Astrocyte of the hippocampus (primary cell): ENCODE measurements around the gene NGEF.
"Not testable (repeated sequence)": the region's sequence is repeated elsewhere in the genome, so short reads cannot be mapped to it uniquely, and the experiment has no call there.

Source experiments
- DNase-seq: peaks from one replicate; pipeline ENCODE4 v3.0.0; 2011; ENCODE audit warnings: low read depth, low spot score

The NGEF gene

DNA sequence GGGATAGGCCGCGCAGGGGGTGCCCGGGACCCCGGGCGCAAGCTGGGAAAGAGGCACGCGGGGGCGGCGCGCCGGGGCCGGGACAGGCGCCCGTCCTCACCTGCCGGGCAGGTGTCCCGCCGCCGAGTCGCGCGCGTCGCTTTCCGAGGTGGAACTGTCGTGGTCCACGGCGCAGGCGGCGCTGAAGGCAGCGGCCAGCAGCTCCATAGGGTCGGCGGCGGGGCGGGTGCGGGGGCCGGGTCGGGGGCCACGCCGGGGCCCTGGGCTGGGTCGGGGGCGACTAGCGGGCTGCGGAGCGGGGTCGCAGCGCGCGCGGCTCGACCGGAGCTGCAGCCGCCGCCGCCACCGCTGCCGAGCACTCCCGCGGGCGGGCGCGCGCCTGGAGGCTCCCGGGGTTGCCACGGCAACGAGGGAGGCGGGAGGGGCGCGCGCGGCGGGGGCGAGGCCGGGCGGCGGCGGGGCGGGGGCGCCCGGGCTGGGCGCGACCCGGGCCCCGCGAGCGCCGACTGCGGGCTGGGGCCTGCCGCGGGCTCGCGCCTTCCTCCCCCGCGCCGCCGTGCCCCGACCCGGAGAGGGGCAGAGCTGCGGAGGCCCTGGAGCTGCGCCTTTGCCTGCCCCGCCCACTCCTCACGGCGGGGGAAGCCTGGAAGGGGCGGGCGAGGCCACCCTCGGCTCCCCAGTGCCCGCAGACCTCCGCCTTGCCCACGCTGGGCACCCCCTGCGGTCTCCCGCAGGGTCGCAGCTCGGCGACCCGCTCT, 85.1 kb downstream of the NGEF start:
- DNase-seq = peak; percentile 39

GRCh38 chr2:232927032-232927792, 85.8 kb downstream of the NGEF start:
- DNase-seq = peak; percentile 29

- peak; percentile 10 for DNase-seq
These were observed 86.6 kb downstream of the NGEF start for GRCh38 chr2:232926431-232926939.

DNA sequence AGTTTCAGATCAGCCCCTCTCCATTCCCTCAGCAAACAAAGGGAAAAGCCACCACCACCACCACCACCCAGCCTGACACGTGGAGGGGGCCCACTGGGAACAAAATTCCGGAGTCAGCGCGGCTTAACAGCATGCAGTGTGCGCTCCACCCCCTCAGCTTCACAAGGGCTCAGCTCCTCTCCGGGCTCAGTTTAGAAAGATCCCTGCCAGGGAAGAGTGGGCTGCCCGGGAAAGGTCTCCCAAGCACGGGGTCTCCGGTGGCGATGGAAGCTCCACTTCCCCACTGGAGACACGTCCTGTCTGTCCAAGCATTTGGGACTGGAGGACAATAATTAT, 87.3 kb downstream of the NGEF start:
- DNase-seq = no peak

DNA sequence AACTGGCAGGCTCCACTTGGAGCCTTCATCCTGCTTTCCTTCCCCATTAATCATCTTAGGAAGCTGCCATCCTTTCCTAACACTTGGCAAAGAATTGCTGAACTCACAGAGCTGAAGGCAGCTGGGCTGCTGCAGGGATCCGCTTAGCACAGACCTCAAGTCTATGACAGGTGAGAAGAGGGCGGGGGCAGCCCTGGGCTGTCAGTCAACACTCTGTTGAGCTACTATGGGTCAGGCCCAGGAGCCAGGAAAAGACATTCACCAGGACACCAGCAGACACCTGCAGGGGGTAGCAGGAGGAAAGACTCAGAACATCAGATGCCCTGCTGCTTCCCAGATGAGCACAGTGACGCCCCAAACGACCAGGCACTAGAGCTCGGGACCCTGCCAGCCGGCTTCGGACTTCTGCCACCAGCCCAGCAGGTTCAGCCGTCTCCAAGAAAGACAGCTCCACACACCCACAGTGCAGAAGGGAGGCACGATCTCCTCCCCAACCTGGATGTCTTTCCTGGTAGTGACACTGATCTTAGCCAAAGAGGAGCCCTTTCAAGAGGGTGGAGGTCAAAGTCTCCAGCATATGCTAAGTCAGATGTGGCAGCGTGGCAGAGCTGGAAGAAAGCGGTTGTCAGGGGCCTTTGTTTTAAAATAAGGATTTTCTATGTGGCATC, 87.8 kb downstream of the NGEF start:
- DNase-seq = no peak

DNA sequence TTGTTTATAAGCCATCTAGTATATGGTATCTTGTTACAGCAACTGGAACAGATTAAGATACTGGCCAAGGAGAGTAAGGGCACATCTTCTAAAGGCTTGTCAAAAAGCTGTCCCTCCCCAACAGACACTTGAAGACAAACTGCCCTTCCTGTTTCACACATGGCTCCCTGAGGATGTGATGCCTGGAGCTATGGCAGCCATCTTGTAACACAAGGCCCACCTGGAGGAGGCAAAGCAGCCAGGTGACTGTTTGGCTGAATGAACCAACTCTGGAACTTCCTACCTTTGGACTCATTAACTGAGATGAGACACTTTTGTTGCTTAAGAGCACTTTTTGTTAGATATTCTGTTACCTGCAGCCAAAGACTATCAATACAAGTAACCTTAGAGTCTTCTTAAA, 88.6 kb downstream of the NGEF start:
- no peak for DNase-seq

DNA sequence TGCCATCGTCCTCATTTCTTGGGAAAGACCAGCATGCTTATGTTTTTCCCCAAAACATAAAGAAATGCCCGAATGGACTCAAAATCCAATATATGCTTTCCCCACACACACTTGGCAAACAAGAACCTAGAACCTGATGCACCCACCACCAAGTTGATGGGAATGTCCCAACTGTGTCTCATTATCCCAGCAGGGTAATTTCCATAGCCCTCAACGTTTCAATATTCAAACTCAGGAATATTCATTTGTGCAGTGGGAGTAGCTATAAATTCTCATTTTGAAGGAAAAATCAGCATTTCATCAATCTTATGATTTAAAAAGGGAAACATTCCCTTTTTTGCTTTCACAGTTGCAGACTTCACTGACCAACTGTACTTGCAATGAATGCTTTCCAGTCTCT, 92.3 kb downstream of the NGEF start:
- DNase-seq = no peak

- DNase-seq = no peak
These were observed 93.0 kb downstream of the NGEF start for GRCh38 chr2:232920055-232920454.

GRCh38 chr2:232919141-232919540, 93.9 kb downstream of the NGEF start:
- no peak for DNase-seq

DNA sequence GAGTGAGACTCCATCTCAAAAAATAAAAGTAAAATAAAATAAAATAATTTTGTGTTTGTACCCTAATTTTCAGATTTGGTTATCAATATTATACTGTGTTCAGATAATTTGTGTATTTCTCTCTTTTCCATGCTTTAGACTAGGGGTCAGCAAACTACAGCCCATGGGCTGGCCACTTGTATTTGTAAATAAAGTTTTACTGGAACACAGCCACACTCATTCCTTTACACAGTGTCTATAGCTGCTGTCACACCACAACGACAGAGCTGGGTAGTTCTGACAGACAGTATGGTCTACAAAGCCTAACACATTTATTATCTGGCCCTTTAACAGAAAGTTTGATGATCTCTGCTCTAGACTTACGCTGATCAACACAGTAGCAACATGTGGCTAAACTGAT, 99.2 kb downstream of the NGEF start:
- no peak for DNase-seq

GRCh38 chr2:232911712-232912277, 101.3 kb downstream of the NGEF start:
- DNase-seq = no peak

GRCh38 chr2:232910376-232910775, 102.7 kb downstream of the NGEF start:
- DNase-seq = no peak

GRCh38 chr2:232908695-232909094, 104.4 kb downstream of the NGEF start:
- no peak for DNase-seq

DNA sequence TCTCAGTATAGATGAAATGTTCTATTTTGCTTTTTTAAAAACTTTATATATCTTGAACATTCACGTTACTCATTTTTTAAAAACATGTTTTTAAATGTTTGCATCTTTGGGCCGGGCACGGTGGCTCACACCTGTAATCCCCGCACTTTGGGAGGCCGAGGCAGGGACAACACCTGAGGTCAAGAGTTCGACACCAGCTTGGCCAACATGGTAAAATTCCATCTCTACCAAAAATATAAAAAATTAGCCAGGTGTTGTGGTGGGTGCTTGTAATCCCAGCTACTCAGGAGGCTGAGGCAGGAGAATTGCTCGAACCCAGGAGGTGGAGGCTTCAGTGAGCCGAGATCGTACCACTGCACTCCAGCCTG, 105.4 kb downstream of the NGEF start:
- not testable (repeated sequence) for DNase-seq

GRCh38 chr2:232906867-232907717, 106.0 kb downstream of the NGEF start:
- DNase-seq = not testable (repeated sequence)

DNA sequence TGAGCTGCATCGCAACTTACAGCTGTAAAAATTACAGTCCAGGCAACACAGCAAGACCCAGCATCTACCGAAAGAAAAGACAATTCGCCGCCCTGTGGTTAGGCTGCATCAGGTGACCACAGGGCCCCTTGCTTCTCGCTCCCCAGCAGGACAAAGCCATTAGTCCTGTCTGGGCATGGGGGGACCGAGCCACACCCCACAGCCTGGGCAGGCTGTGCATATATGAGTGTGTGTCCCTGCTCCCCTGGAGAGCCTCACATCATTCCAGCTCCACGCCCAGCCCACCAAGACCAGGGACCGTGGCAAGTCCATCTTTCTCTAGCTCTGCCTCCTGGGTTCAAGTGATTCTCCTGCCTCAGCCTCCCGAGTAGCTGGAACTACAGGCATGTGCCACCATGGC, 109.1 kb downstream of the NGEF start:
- DNase-seq = no peak

DNA sequence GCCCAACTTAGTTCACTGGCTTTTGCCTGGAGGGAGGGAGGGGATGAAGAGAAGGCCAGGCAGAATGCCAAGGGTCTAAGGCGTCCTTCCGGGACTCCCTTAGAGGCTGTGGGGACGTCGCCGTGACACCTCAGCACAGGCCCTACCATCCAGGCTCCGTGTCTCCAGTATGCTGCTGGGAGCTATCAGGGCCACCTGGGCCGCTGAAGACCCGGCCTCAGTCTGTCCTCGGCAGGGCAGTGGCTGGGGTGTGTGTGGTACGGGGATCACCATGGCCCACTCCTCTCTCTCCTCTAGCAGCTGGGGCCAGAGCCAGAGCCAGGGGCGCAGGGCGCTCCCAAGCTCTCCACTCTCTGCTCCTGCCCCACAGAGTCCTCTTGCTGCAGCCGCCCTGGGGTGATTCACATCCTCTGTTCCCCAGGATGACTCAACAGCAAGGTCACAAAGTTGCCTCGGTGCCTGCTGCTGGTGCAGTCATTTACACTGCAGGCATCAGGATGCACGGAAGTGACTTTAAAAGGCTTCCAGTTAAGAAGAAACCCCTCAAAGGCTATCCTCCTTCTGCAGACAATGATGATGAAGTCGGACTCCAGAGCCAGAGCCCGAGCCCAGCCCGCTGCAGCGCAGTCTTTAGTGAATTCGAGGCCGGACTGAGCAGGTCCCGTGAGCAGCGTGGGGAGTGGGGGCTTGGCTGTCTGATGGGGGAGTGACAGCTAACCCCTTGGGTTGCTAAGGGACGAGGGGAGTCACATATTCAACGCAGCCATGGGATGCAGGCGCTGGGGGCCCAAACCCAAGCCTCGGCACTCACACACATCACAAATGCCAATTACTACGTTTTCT, 111.1 kb downstream of the NGEF start:
- peak; percentile 86 for DNase-seq

GRCh38 chr2:232900811-232901735, 112.0 kb downstream of the NGEF start:
- DNase-seq = no peak
